SKM-1 (cell line): ENCODE results near the gene MAP2K5.
"Not testable (repeated sequence)": the region's sequence is repeated elsewhere in the genome, so short reads cannot be mapped to it uniquely, and the experiment has no call there.

ENCODE experiments used
- DNase-seq: peaks from one replicate; lab custom pipeline; 2025; ENCODE audit not compliant: unreplicated experiment; lab: John Stamatoyannopoulos, UW

MAP2K5 gene

GRCh38 chr15:67592245-67592644, 49.7 kb downstream of the MAP2K5 start:
- no peak for DNase-seq

- DNase-seq: no peak
Observed at GRCh38 chr15:67593562-67593961, 51.1 kb downstream of the MAP2K5 start.

- no peak for DNase-seq
Observed at GRCh38 chr15:67594770-67595169, 52.3 kb downstream of the MAP2K5 start.

GRCh38 chr15:67595572-67595971, 53.1 kb downstream of the MAP2K5 start:
- DNase-seq: no peak

GRCh38 chr15:67601073-67601472, 58.6 kb downstream of the MAP2K5 start:
- no peak for DNase-seq

- DNase-seq: no peak
Observed at GRCh38 chr15:67603063-67603462, 60.6 kb downstream of the MAP2K5 start.

- no peak for DNase-seq
Observed at GRCh38 chr15:67605871-67606270, 63.4 kb downstream of the MAP2K5 start.

- DNase-seq: no peak
Observed at GRCh38 chr15:67606742-67607141, 64.2 kb downstream of the MAP2K5 start.

- DNase-seq: no peak
Observed at GRCh38 chr15:67607329-67607728, 64.8 kb downstream of the MAP2K5 start.

- DNase-seq: no peak
Observed at GRCh38 chr15:67607959-67608637, 65.6 kb downstream of the MAP2K5 start.

- DNase-seq: no peak
Observed at GRCh38 chr15:67608638-67608959, 66.1 kb downstream of the MAP2K5 start.

- DNase-seq: no peak
Observed at GRCh38 chr15:67611370-67612369, 69.2 kb downstream of the MAP2K5 start.

- no peak for DNase-seq
Observed at GRCh38 chr15:67613211-67613610, 70.7 kb downstream of the MAP2K5 start.

- no peak for DNase-seq
Observed at GRCh38 chr15:67613708-67614107, 71.2 kb downstream of the MAP2K5 start.

- not testable (repeated sequence) for DNase-seq
Observed at GRCh38 chr15:67615131-67615534, 72.6 kb downstream of the MAP2K5 start.

GRCh38 chr15:67618297-67618696, 75.8 kb downstream of the MAP2K5 start:
- DNase-seq: no peak

- no peak for DNase-seq
Observed at GRCh38 chr15:67622110-67622509, 79.6 kb downstream of the MAP2K5 start.

- DNase-seq: no peak
Observed at GRCh38 chr15:67632261-67632660, 89.8 kb downstream of the MAP2K5 start.

GRCh38 chr15:67635950-67636349, 93.4 kb downstream of the MAP2K5 start:
- not testable (repeated sequence) for DNase-seq

GRCh38 chr15:67639591-67639990, 97.1 kb downstream of the MAP2K5 start:
- DNase-seq: no peak

GRCh38 chr15:67641453-67641852, 99.0 kb downstream of the MAP2K5 start:
- no peak for DNase-seq

GRCh38 chr15:67646847-67647246, 104.3 kb downstream of the MAP2K5 start:
- DNase-seq: no peak
